Islet of Langerhans (tissue), 1 donor: ENCODE data around the gene CACNA1A.
"Not testable (repeated sequence)": the region's sequence is repeated elsewhere in the genome, so short reads cannot be mapped to it uniquely, and the experiment has no call there.

Experiments
- FAIRE-seq: peaks from one replicate; lab custom pipeline; 2011; peaks lifted over from hg19 to GRCh38; lab: Jason Lieb, UNC

Gene CACNA1A

GRCh38 chr19:13363954-13364353, 142.3 kb downstream of the CACNA1A start:
- no peak for FAIRE-seq

- FAIRE-seq, result peak; percentile 27
These were observed 143.0 kb downstream of the CACNA1A start for GRCh38 chr19:13363245-13363644.

GRCh38 chr19:13362668-13363067, 143.6 kb downstream of the CACNA1A start:
- no peak for FAIRE-seq

- FAIRE-seq, result not testable (repeated sequence)
These were observed 144.6 kb downstream of the CACNA1A start for GRCh38 chr19:13361726-13362125.

- no peak for FAIRE-seq
These were observed 149.5 kb downstream of the CACNA1A start for GRCh38 chr19:13356686-13357280.

DNA sequence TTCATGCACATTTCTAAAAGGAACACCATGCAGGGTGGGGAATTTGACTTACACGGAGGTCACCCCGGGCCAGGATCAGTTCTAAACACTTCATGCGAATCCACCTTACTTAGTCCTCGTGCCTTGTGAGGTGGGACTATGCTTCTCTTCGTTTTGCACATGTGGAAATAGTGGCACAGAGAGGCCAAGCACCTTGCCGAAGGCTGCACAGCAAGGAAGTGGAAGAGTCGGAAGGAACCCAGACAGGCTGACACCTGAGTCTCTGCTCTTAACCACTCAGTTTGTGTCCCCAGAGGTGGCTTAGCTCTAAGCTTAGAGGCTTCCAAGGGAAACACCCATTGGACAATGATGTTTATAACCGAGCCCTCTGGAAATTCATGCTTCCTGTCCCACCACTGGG, 150.1 kb downstream of the CACNA1A start:
- FAIRE-seq, result no peak

GRCh38 chr19:13355356-13355755, 150.9 kb downstream of the CACNA1A start:
- no peak for FAIRE-seq

GRCh38 chr19:13353625-13354024, 152.7 kb downstream of the CACNA1A start:
- FAIRE-seq, result no peak

GRCh38 chr19:13350759-13351158, 155.5 kb downstream of the CACNA1A start:
- no peak for FAIRE-seq

- FAIRE-seq, result no peak
These were observed 156.2 kb downstream of the CACNA1A start for GRCh38 chr19:13350072-13350471.

- FAIRE-seq, result peak; percentile 55
These were observed 158.9 kb downstream of the CACNA1A start for GRCh38 chr19:13347367-13347766.

DNA sequence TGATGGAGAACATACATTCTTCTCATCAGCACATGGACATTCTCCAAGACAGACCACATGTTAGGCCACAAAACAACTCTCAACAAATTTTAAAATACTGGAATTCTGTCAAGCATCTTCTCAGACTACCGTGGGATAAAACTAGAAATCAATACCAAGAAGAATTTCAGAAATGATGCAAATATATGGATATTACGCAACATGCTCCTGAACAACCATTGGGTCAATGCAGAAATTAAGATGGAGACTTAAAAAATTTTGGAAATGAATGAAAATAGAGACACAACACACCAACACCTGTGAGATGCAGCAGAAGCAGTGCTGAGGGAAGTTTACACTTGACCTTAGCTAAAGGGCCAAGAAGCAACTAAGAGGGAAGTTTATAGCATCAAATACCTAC, 162.8 kb downstream of the CACNA1A start:
- no peak for FAIRE-seq

DNA sequence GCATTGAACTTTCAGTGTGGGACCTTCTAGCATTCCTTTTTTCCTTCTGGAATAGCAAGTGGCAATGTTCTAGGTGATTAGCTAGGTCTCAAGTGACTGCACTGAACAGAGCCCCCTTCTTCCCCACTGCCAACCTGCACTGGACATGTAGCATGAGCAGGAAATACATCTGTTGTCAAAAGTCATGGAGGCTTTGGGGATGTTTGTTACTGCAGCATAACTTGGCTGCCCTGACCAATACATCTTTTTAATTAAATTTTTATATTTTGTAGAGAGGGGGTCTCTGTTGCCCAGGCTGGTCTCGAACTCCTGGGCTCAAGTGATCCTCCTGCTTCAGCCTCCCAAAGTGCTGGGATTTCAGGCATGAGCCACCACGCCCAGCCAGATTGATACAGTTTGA, 163.6 kb downstream of the CACNA1A start:
- no peak for FAIRE-seq

- no peak for FAIRE-seq
These were observed 166.4 kb downstream of the CACNA1A start for GRCh38 chr19:13339869-13340268.

DNA sequence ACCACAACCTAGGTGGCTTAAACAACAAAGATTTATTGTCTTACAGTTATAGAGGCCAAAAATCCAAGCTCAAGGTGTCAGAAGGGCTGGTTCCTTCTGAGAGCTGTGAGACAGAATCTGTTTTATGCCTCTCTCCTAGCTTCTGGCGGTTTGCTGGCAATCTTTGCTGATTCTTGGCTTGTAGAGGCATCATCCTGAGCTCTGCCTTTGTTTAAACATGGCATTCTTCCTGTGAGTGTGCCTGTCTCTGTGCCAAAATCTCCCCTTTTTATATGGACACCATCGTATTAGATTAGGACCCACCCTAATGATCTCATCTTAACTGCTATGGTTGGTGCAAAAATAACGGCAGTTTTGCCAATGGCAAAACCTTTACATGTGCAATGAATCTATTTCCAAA, 169.1 kb downstream of the CACNA1A start:
- FAIRE-seq, result no peak

DNA sequence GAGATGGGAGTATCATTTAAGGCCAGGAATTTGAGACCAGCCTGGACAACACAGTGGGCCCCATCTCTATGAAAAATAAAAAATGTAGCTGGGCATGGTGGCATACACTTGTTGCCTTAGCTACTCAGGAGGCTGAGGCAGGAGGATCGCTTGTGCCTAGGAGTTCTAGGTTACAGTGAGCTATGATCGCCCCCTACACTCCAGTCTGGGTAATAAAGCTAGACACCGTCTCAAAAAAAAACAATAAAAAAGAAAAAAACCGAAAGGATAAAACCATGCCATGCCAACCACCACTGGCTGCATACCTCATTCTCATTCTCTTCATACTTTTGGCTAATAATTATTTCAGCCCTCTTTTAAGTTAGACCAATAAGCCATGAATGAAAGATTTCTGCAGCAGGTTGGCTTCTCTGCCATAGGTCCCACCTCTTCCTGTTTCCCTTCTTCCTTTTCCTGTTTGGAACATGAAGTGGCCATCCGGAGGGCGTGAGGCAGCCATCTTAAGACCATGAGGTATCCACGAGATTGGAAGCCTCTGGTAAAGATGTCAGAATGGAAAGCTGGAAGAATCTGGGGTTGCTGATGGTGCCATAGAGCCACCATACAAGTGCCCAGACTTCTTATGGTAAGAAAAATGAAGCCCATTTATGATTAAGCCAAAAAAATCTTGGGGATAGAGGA, 171.3 kb downstream of the CACNA1A start:
- FAIRE-seq, result no peak

- FAIRE-seq, result no peak
These were observed 176.0 kb downstream of the CACNA1A start for GRCh38 chr19:13330285-13330684.

- no peak for FAIRE-seq
These were observed 176.5 kb downstream of the CACNA1A start for GRCh38 chr19:13329766-13330165.

DNA sequence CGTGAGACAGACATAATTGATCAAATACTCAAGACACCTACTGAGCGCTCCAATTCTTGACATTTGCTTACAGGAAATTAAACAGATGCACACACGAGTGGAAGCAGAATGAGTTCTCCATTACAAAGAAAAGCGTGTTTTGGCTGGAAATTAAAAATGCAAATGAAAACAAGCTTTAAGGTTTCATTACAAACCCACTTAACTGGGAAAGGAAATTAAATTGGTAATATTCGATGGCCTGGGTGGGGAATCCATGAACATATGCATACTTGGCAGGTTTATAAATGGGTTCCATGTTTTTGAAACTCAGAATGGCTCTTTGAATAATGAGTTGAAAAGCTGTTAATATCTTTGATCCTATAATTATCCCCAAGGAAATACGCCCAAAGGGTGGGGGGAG, 178.0 kb downstream of the CACNA1A start:
- FAIRE-seq, result no peak

DNA sequence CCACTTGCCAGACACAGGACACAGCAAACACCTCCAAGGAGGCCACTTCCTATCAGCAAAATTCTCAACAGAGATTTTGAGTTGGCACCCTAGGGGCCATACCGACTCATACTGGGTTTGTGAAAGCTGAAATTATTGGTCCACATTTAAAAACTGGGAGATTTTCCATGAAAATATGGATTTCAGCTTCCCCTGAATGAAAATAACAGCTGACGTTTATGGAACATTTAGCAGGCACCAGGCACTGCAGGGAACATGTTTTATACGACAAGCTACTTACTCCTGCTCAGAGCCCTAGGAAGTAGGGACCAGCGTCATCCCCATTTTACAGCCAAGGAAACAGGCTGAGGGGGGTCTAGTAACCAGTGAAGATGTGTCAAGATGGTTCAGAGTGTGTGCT, 186.8 kb downstream of the CACNA1A start:
- FAIRE-seq, result no peak

DNA sequence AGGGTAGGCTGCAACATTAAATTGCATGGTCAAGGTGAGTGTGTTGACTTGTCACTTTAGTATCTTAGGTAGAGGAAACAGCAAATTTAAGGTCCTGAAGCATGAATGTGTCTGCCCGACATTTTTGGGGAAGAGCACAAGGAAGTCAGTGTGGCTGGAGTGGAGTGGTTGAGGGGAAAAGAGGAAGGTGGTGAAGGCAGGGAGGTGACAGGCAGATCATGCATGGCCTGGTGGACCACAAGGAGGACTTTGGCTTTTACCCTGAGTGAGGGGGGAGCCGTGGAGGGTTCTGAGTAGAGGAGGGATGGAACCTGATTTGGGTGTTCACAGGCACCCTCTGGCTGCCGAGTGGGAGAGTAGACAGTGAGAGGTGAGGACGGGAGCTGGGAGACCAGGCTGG, 188.1 kb downstream of the CACNA1A start:
- no peak for FAIRE-seq

DNA sequence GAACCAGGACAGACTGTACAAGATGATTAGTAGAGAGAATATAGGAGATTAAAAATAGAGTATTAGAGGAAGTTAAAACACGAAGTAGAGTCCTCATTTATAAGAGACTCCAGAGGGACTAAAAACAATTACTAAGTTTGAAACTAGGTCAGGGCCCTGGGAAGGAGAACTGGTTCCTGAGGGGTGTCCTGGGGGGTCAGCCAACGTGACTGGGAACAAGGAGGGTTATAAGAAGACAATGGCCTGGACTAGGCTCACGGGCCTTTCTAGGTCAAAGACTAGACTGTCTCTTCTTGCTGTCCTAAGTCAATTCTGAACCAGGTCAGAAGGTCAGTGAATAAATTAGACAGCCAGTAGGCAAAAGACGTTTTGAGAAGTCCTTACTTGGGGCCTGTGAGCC, 190.8 kb downstream of the CACNA1A start:
- FAIRE-seq, result no peak

- FAIRE-seq, result no peak
These were observed 191.5 kb downstream of the CACNA1A start for GRCh38 chr19:13314761-13315160.

GRCh38 chr19:13313875-13314274, 192.4 kb downstream of the CACNA1A start:
- FAIRE-seq, result no peak
